ENCODE results near the gene POLD1. TPM values are rescaled to one million over a fixed set of nuclear protein-coding genes. Genes with fewer than 3 reads are reported as not detected.
"Not testable (repeated sequence)": the region's sequence is repeated elsewhere in the genome, so short reads cannot be mapped to it uniquely, and the experiment has no call there.

POLD1 gene
- total and polyA plus RNA-seq, 7 donors: 4.5 to 9.7 (median 6.9) TPM

- DNase-seq (no peak), ATAC-seq (no peak)
- Histone ChIP-seq H3K27ac (no peak overlapping the region), H3K27me3 (ENCODE audit: insufficient read depth in 3 of 3, low read length in 2 of 3) (no peaks in the 10 kb centered on the region), H3K36me3 (ENCODE audit: insufficient read depth in 1 of 2, low read depth in 1 of 2) (no peaks in the 10 kb centered on the region), H3K9me3 (peaks cover 5% of the 10 kb centered on the region), H3K4me3 (no peak overlapping the region), H3K4me1 (no peaks in the 10 kb centered on the region)
- WGBS, 3 donors: 73 to 83% (median 74%) methylated on average over 8 of the region's 8 CpGs
- intact Hi-C loops (cut with DNase I): no loop called here
- no peak for TF ChIP-seq CTCF (IDR thresholded peaks at IDR 0.05)
Measured at GRCh38 chr19:50344661-50345318, 39.4 kb upstream of the POLD1 start.

GRCh38 chr19:50347089-50347581 is 37.0 kb upstream of the POLD1 start:
- 76 to 84% (median 81%) methylated on average over 8 of the region's 8 CpGs for WGBS, 3 donors

GRCh38 chr19:50349277-50350057 is 34.7 kb upstream of the POLD1 start:
- WGBS, 3 donors: 55 to 63% (median 57%) methylated on average over 22 of the region's 22 CpGs
- H3K27ac ChIP-seq: no peak overlapping the region

More at GRCh38 chr19:50347089-50347581, 37.0 kb upstream of the POLD1 start:
- DNase-seq; H3K27ac ChIP-seq; H3K4me3 ChIP-seq; H3K4me1 ChIP-seq; H3K27me3 ChIP-seq (ENCODE audit: insufficient read depth in 3 of 3, low read length in 2 of 3); ATAC-seq; H3K9me3 ChIP-seq; intact Hi-C loops (cut with DNase I); H3K36me3 ChIP-seq (ENCODE audit: insufficient read depth in 1 of 2, low read depth in 1 of 2): not testable (repeated sequence)

GRCh38 chr19:50352242-50352641 is 31.9 kb upstream of the POLD1 start:
- Histone ChIP-seq H3K27me3 (ENCODE audit: insufficient read depth in 3 of 3, low read length in 2 of 3) (no peaks in the 10 kb centered on the region), H3K36me3 (ENCODE audit: insufficient read depth in 1 of 2, low read depth in 1 of 2) (no peaks in the 10 kb centered on the region), H3K4me3 (no peak overlapping the region), H3K4me1 (no peaks in the 10 kb centered on the region), H3K27ac (no peak overlapping the region), H3K9me3 (no peaks in the 10 kb centered on the region)
- intact Hi-C loops (cut with DNase I): no loop called here
- no peak for DNase-seq
- TF ChIP-seq CTCF (IDR thresholded peaks at IDR 0.05): no peak
- 40 to 74% (median 56%) methylated on average over 4 of the region's 4 CpGs for WGBS, 3 donors
- no peak for ATAC-seq

More at GRCh38 chr19:50349277-50350057, 34.7 kb upstream of the POLD1 start:
- TF ChIP-seq CTCF (IDR thresholded peaks at IDR 0.05): no peak
- Histone ChIP-seq H3K27me3 (ENCODE audit: insufficient read depth in 3 of 3, low read length in 2 of 3) (no peaks in the 10 kb centered on the region), H3K4me3 (no peak overlapping the region), H3K4me1 (no peaks in the 10 kb centered on the region), H3K9me3 (peaks cover 5% of the 10 kb centered on the region), H3K36me3 (ENCODE audit: insufficient read depth in 1 of 2, low read depth in 1 of 2) (no peaks in the 10 kb centered on the region)
- ATAC-seq (no peak), DNase-seq (no peak)
- intact Hi-C loops (cut with DNase I): no loop called here

GRCh38 chr19:50353487-50353880 is 30.7 kb upstream of the POLD1 start:
- H3K27ac ChIP-seq; intact Hi-C loops (cut with DNase I); H3K9me3 ChIP-seq; DNase-seq; H3K4me3 ChIP-seq; H3K36me3 ChIP-seq (ENCODE audit: insufficient read depth in 1 of 2, low read depth in 1 of 2); H3K4me1 ChIP-seq; H3K27me3 ChIP-seq (ENCODE audit: insufficient read depth in 3 of 3, low read length in 2 of 3); ATAC-seq: not testable (repeated sequence)
- WGBS, 3 donors: 88 to 92% (median 88%) methylated on average over 7 of the region's 7 CpGs

Data from psoas muscle (tissue), 8 donors.